Endothelial cell of umbilical vein (primary cell): ENCODE data around the gene SVIL. TPM values are rescaled to one million over a fixed set of nuclear protein-coding genes. Genes with fewer than 3 reads are reported as not detected.

Experiments used
- BruUV-seq: library from RNA; stranded (reverse); fragments of 400-500 nt; replicated peaks from 2 replicates; lab custom pipeline; 2021; lab: Mats Ljungman, UMichigan
- CTCF ChIA-PET: fragments of 300-600, 350-600 bp; sonication (Branson Sonifier 250); formaldehyde crosslinking; loops from one replicate; lab custom pipeline; 2021; ENCODE audit warnings: antibody characterized with exemption, inconsistent platforms; lab: Charles Lee
- POLR2A ChIA-PET: fragments of 300-600, 350-600 bp; sonication (Branson Sonifier 250); formaldehyde crosslinking; loops from one replicate; lab custom pipeline; 2021; ENCODE audit warnings: antibody characterized with exemption, inconsistent platforms; lab: Charles Lee
- DNase-seq: peaks from one replicate; pipeline ENCODE4 v3.0.0-alpha.2; 2011; ENCODE audit warnings: low read depth, low spot score
- FAIRE-seq: peaks from 2 replicates; lab custom pipeline; 2011; peaks lifted over from hg19 to GRCh38; lab: Jason Lieb, UNC
- H2AFZ ChIP-seq: 2 replicates; pipeline ENCODE4 v1.6.0; 2012; ENCODE audit warnings: low read depth, low read length, control low read depth, inconsistent platforms
- H3K27ac ChIP-seq: 2 replicates; pipeline ENCODE4 v1.5.1; 2011; ENCODE audit warnings: low read depth, mild to moderate bottlenecking, control low read depth, low read length, moderate library complexity; ENCODE audit not compliant: insufficient read depth
- H3K27me3 ChIP-seq, 2 experiments: 2 replicates each; pipeline versions ENCODE4 v1.6.0 to v1.6.1; 2011; ENCODE audit warnings: low read length in 2 of 2, mixed read lengths in 1 of 2; ENCODE audit not compliant: control insufficient read depth in 2 of 2, insufficient read depth in 2 of 2
- H3K36me3 ChIP-seq, 2 experiments: 2 replicates in 1 of 2; 3 replicates in 1 of 2; pipeline ENCODE4 v1.5.1; 2011; ENCODE audit warnings: low read length in 2 of 2, mild to moderate bottlenecking in 1 of 2, moderate library complexity in 1 of 2; ENCODE audit not compliant: control insufficient read depth in 2 of 2, insufficient read depth in 2 of 2; ENCODE audit errors: extremely low read depth in 1 of 2
- H3K4me1 ChIP-seq: 3 replicates; pipeline ENCODE4 v1.5.1; 2011; ENCODE audit warnings: mild to moderate bottlenecking, low read length; ENCODE audit not compliant: control insufficient read depth, insufficient read depth; ENCODE audit errors: extremely low read depth
- H3K4me2 ChIP-seq: 2 replicates; pipeline ENCODE4 v1.6.1; 2011; ENCODE audit warnings: low read length, control low read depth, mixed read lengths; ENCODE audit not compliant: insufficient read depth
- H3K4me3 ChIP-seq, 3 experiments: fragments of 200-600 bp in 1 of 3; sonication (generic), shearing (Covaris generic) in 1 of 3; replicated peaks in 1 of 3; 2 replicates each; pipeline ENCODE4 v1.5.1; 2011 to 2016; ENCODE audit warnings: control low read depth in 3 of 3, low read length in 3 of 3, mild to moderate bottlenecking in 2 of 3, inconsistent platforms in 1 of 3, low read depth in 1 of 3, moderate library complexity in 1 of 3; ENCODE audit not compliant: insufficient read depth in 1 of 3
- H3K79me2 ChIP-seq: 2 replicates; pipeline ENCODE4 v1.6.0; 2012; ENCODE audit warnings: low read length, inconsistent platforms; ENCODE audit not compliant: control insufficient read depth, insufficient read depth
- H3K9ac ChIP-seq: replicated peaks from 2 replicates; pipeline ENCODE3; 2011; ENCODE audit warnings: low read length, control low read depth; ENCODE audit not compliant: insufficient read depth; ENCODE audit errors: extremely low read depth
- H3K9me1 ChIP-seq: replicated peaks from 3 replicates; pipeline ENCODE4 v1.6.0; 2011; ENCODE audit warnings: mild to moderate bottlenecking, low read length; ENCODE audit not compliant: control insufficient read depth, insufficient read depth; ENCODE audit errors: extremely low read depth
- H3K9me3 ChIP-seq: replicated peaks from 2 replicates; pipeline ENCODE4 v1.5.1; 2012; ENCODE audit warnings: low read length, inconsistent platforms; ENCODE audit not compliant: control insufficient read depth, insufficient read depth
- H4K20me1 ChIP-seq: replicated peaks from 2 replicates; pipeline ENCODE3; 2011; ENCODE audit warnings: mild to moderate bottlenecking, low read length; ENCODE audit not compliant: control insufficient read depth, insufficient read depth; ENCODE audit errors: extremely low read depth
- CTCF ChIP-seq, 2 donors: IDR thresholded peaks; 1 replicate in 1 of 2; 2 replicates in 1 of 2; pipeline ENCODE4 v1.5.1; 2011; ENCODE audit warnings: low read length in 2 of 2, mild to moderate bottlenecking in 2 of 2, moderate library complexity in 2 of 2, control low read depth in 1 of 2, inconsistent platforms in 1 of 2, low read depth in 1 of 2; ENCODE audit not compliant: insufficient read depth in 1 of 2; ENCODE audit errors: extremely low read depth in 1 of 2
- EZH2 ChIP-seq: IDR thresholded peaks from 2 replicates; pipeline ENCODE4 v1.6.1; 2012; ENCODE audit warnings: borderline replicate concordance, low read depth, mild to moderate bottlenecking, moderate library complexity, low read length, inconsistent platforms; ENCODE audit not compliant: severe bottlenecking
- FOS ChIP-seq: IDR thresholded peaks from 2 replicates; pipeline ENCODE4 v1.6.1; 2011; ENCODE audit warnings: mild to moderate bottlenecking, low read length, moderate library complexity, borderline replicate concordance; ENCODE audit not compliant: insufficient read depth
- GATA2 ChIP-seq: IDR thresholded peaks from 2 replicates; pipeline ENCODE4 v1.7.0; 2011; ENCODE audit warnings: low read depth, mild to moderate bottlenecking, moderate library complexity, mixed read lengths, low read length; ENCODE audit not compliant: insufficient read length, insufficient read depth
- JUN ChIP-seq: IDR thresholded peaks from 2 replicates; pipeline ENCODE4 v1.6.1; 2011; ENCODE audit warnings: borderline replicate concordance, low read depth; ENCODE audit not compliant: insufficient read length, insufficient read depth
- MYC ChIP-seq: IDR thresholded peaks from one replicate; pipeline ENCODE4 v1.6.1; 2011; ENCODE audit warnings: mild to moderate bottlenecking, low read depth, low read length
- POLR2A ChIP-seq: IDR thresholded peaks from 2 replicates; pipeline ENCODE4 v1.6.1; 2012; ENCODE audit warnings: low read depth, mild to moderate bottlenecking, control low read depth, low read length
- POLR2AphosphoS5 ChIP-seq: IDR thresholded peaks from 2 replicates; pipeline ENCODE4 v1.6.1; 2012; ENCODE audit warnings: low read depth, mild to moderate bottlenecking, control low read depth, low read length, moderate library complexity; ENCODE audit not compliant: insufficient read depth
- dilution Hi-C: fragments of 300-500 bp; cut with MboI; formaldehyde crosslinking; loops from one replicate; pipeline ENCODE4 v1.15.0; 2019; ENCODE audit warnings: low sequenced_read_pairs; ENCODE audit not compliant: extremely low pct_ligation_motif_present
- intact Hi-C: fragments of 100-400 bp; cut with micrococcal nuclease; formaldehyde crosslinking; loops from one replicate; pipeline ENCODE4 v1.10.0; 2022
- polyA plus RNA-seq, 4 experiments: library from polyadenylated mRNA; depleted of rRNA in 3 of 4; stranded (reverse) in 3 of 4; unstranded in 1 of 4; fragments of >200 nt; gene quantifications; 2 replicates each; pipeline versions ENCODE4 v1.2.1 to v1.2.3, GENCODE V29; 2011 to 2012; ENCODE audit warnings: missing spikeins in 1 of 4
- total RNA-seq: library from RNA; stranded (reverse); gene quantifications from 2 replicates; pipeline ENCODE4 v1.2.3, GENCODE V29; 2021
- TF ChIP-seq, protein P1 (sequence below): IDR thresholded peaks from 2 replicates; pipeline ENCODE4 v1.6.1; 2011; ENCODE audit not compliant: insufficient read depth, insufficient read length

SVIL gene
- total and polyA plus RNA-seq, 2 donors (not counting 3 experiments of a cell fraction or from before 2014, with no cell fraction given): 22.6 to 70.7 TPM

DNA sequence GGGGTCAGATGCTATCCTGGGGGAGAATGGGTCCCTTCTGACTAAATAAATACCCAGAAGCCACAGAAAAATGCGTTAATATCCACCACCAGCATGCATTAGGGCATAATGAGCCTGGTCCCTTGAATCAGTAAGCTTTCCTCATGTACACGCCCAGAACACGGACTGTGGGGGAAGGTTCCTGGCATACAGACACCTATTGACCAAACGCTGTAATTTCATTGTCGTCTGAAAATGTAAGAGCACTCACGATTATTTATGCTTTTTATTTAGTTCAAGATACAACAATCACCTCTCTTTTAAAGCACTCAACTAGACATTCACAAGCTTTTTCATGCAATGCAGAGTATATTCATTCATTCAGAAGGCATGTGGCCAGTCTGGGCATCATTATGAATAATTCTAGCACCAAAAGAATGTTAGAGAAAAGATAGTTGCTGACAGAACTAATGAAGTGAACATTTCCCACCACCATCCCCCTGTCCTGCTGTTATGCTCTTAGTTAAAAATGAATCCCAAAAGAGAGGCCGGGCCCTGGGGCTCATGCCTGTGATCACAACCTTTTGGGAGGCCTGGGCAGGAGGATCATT lies 101.0 kb downstream of the SVIL start:
- Histone ChIP-seq H2AFZ (no peak overlapping the region), H3K9me1 (no peaks in the 10 kb centered on the region), H3K4me3 (no peak overlapping the region), H3K79me2 (peaks cover 2% of the 10 kb centered on the region), H3K4me2 (no peak overlapping the region), H3K27ac (no peak overlapping the region), H3K27me3 (no peaks in the 10 kb centered on the region), H3K9ac (no peak overlapping the region), H3K36me3 (peaks cover 0 to 16% of the 10 kb centered on the region in 2 experiments), H4K20me1 (no peaks in the 10 kb centered on the region), H3K4me1 (peaks cover 9% of the 10 kb centered on the region), H3K9me3 (no peaks in the 10 kb centered on the region)
- dilution Hi-C loops (no loop called here), intact Hi-C loops (loop anchor here (5.0 kb wide), 1 partner anchor 706 kb away; no protein-coding TSS in a partner anchor)
- no TSS peak for BruUV-seq
- POLR2A ChIA-PET: no interaction called here
- DNase-seq (no peak), FAIRE-seq (no peak)
- CTCF ChIA-PET: interaction anchor here (1.0 to 3.9 kb wide), 6 partner anchors 11 to 57 kb away, joined by 3 to 18 read pairs (median 10); no protein-coding TSS in a partner anchor
- TF ChIP-seq CTCF (IDR thresholded peaks at IDR 0.05; ENCODE audit: extremely low read depth in 1 of 2, insufficient read depth in 1 of 2, low read depth in 1 of 2, low read length in 2 of 2): no peak
- no peak for TF ChIP-seq EZH2
- no peak for TF ChIP-seq GATA2
- TF ChIP-seq MYC: no peak
- TF ChIP-seq POLR2A: no peak
- TF ChIP-seq POLR2AphosphoS5: no peak
- TF ChIP-seq JUN: no peak
- TF ChIP-seq, protein P1, sequence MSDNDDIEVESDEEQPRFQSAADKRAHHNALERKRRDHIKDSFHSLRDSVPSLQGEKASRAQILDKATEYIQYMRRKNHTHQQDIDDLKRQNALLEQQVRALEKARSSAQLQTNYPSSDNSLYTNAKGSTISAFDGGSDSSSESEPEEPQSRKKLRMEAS: no peak
- TF ChIP-seq FOS: no peak
